ENCODE data around the gene NME3. TPM values are rescaled to one million over a fixed set of nuclear protein-coding genes. Genes with fewer than 3 reads are reported as not detected.

Gene NME3
- total RNA-seq, 2 donors from 2014 or later = 68.1 to 165 TPM

GRCh38 chr16:1818204-1818872 lies 47.0 kb upstream of the NME3 start:
- no peak overlapping the region for H3K4me3 ChIP-seq
- no peaks in the 10 kb centered on the region for H3K27me3 ChIP-seq (replicated peaks; ENCODE audit: insufficient read depth)
- H3K36me3 ChIP-seq = peaks cover 66% of the 10 kb centered on the region
- no peaks in the 10 kb centered on the region for H3K4me1 ChIP-seq (ENCODE audit: control insufficient read depth in 1 of 2, low read depth in 2 of 2)
- no peak for TF ChIP-seq CTCF (IDR thresholded peaks at IDR 0.05)
- H3K27ac ChIP-seq = no peak overlapping the region
- ATAC-seq (ENCODE audit: insufficient number of reproducible peaks, low FRiP score, low read depth) = no peak
- no peaks in the 10 kb centered on the region for H3K9me3 ChIP-seq
- no peak for DNase-seq (ENCODE audit: low spot score)

GRCh38 chr16:1817716-1818115 lies 46.4 kb upstream of the NME3 start:
- Histone ChIP-seq H3K4me3 (no peak overlapping the region), H3K4me1 (ENCODE audit: control insufficient read depth in 1 of 2, low read depth in 2 of 2) (no peaks in the 10 kb centered on the region), H3K27me3 (replicated peaks; ENCODE audit: insufficient read depth) (no peaks in the 10 kb centered on the region), H3K9me3 (no peaks in the 10 kb centered on the region), H3K27ac (no peak overlapping the region), H3K36me3 (peaks cover 65% of the 10 kb centered on the region)
- TF ChIP-seq CTCF (IDR thresholded peaks at IDR 0.05) = no peak
- ATAC-seq (ENCODE audit: insufficient number of reproducible peaks, low FRiP score, low read depth) = no peak
- DNase-seq (ENCODE audit: low spot score) = no peak

- H3K27ac ChIP-seq = no peak overlapping the region
- ATAC-seq (ENCODE audit: insufficient number of reproducible peaks, low FRiP score, low read depth) = no peak
- no peaks in the 10 kb centered on the region for H3K27me3 ChIP-seq (replicated peaks; ENCODE audit: insufficient read depth)
- H3K4me1 ChIP-seq (ENCODE audit: control insufficient read depth in 1 of 2, low read depth in 2 of 2) = no peaks in the 10 kb centered on the region
- DNase-seq (ENCODE audit: low spot score) = no peak
- TF ChIP-seq CTCF (IDR thresholded peaks at IDR 0.05) = no peak
- H3K36me3 ChIP-seq = peaks cover 61% of the 10 kb centered on the region
- no peaks in the 10 kb centered on the region for H3K9me3 ChIP-seq
- H3K4me3 ChIP-seq = no peak overlapping the region
Observed at GRCh38 chr16:1817276-1817589, 45.9 kb upstream of the NME3 start.

- no peak for TF ChIP-seq CTCF (IDR thresholded peaks at IDR 0.05)
- no peak overlapping the region for H3K27ac ChIP-seq
- no peaks in the 10 kb centered on the region for H3K4me1 ChIP-seq (ENCODE audit: control insufficient read depth in 1 of 2, low read depth in 2 of 2)
- peaks cover 55% of the 10 kb centered on the region for H3K36me3 ChIP-seq
- no peak overlapping the region for H3K4me3 ChIP-seq
- H3K9me3 ChIP-seq = no peaks in the 10 kb centered on the region
- no peaks in the 10 kb centered on the region for H3K27me3 ChIP-seq (replicated peaks; ENCODE audit: insufficient read depth)
- ATAC-seq (ENCODE audit: insufficient number of reproducible peaks, low FRiP score, low read depth) = no peak
- DNase-seq (ENCODE audit: low spot score) = no peak
Observed at GRCh38 chr16:1816396-1817275, 45.3 kb upstream of the NME3 start.

GRCh38 chr16:1815461-1815860 lies 44.1 kb upstream of the NME3 start:
- ATAC-seq (ENCODE audit: insufficient number of reproducible peaks, low FRiP score, low read depth) (no peak), DNase-seq (ENCODE audit: low spot score) (no peak)
- H3K4me3 ChIP-seq = no peak overlapping the region
- H3K27ac ChIP-seq = no peak overlapping the region
- H3K27me3 ChIP-seq (replicated peaks; ENCODE audit: insufficient read depth) = no peaks in the 10 kb centered on the region
- H3K9me3 ChIP-seq = no peaks in the 10 kb centered on the region
- no peak for TF ChIP-seq CTCF (IDR thresholded peaks at IDR 0.05)
- peaks cover 46% of the 10 kb centered on the region for H3K36me3 ChIP-seq
- no peaks in the 10 kb centered on the region for H3K4me1 ChIP-seq (ENCODE audit: control insufficient read depth in 1 of 2, low read depth in 2 of 2)
